NCI-H345 treated with DMSO at 0.1 percent for 48 hours (cell line): ENCODE data around the gene GSDME.
A peak's percentile ranks its signal among the peaks of the same experiment; 100 is the strongest.

Source experiments
- DNase-seq: peaks from one replicate; lab custom pipeline; 2025; ENCODE audit not compliant: unreplicated experiment; lab: John Stamatoyannopoulos, UW

GSDME gene

GRCh38 chr7:24723178-24723530 lies 34.1 kb downstream of the GSDME start:
- no peak for DNase-seq

- DNase-seq: peak; percentile 16
Measured at GRCh38 chr7:24722386-24723177, 34.7 kb downstream of the GSDME start.

- DNase-seq: no peak
Measured at GRCh38 chr7:24721481-24722001, 35.7 kb downstream of the GSDME start.

- DNase-seq: no peak
Measured at GRCh38 chr7:24720283-24720682, 37.0 kb downstream of the GSDME start.

GRCh38 chr7:24718977-24719491 lies 38.2 kb downstream of the GSDME start:
- DNase-seq: peak; percentile 77

- no peak for DNase-seq
Measured at GRCh38 chr7:24718431-24718831, 38.8 kb downstream of the GSDME start.

- no peak for DNase-seq
Measured at GRCh38 chr7:24717694-24718320, 39.5 kb downstream of the GSDME start.

- DNase-seq: no peak
Measured at GRCh38 chr7:24717247-24717622, 40.0 kb downstream of the GSDME start.

GRCh38 chr7:24716480-24717246 lies 40.6 kb downstream of the GSDME start:
- DNase-seq: no peak

- no peak for DNase-seq
Measured at GRCh38 chr7:24715661-24716479, 41.4 kb downstream of the GSDME start.

- DNase-seq: no peak
Measured at GRCh38 chr7:24715171-24715570, 42.1 kb downstream of the GSDME start.

GRCh38 chr7:24714676-24715010 lies 42.6 kb downstream of the GSDME start:
- DNase-seq: no peak

- no peak for DNase-seq
Measured at GRCh38 chr7:24713850-24714675, 43.2 kb downstream of the GSDME start.

GRCh38 chr7:24713039-24713793 lies 44.0 kb downstream of the GSDME start:
- DNase-seq: no peak

GRCh38 chr7:24709585-24710360 lies 47.5 kb downstream of the GSDME start:
- no peak for DNase-seq

- DNase-seq: no peak
Measured at GRCh38 chr7:24709051-24709450, 48.2 kb downstream of the GSDME start.

GRCh38 chr7:24707988-24708615 lies 49.2 kb downstream of the GSDME start:
- no peak for DNase-seq
